ENCODE results near the gene PIP4K2A. TPM values are rescaled to one million over a fixed set of nuclear protein-coding genes. Genes with fewer than 3 reads are reported as not detected.

PIP4K2A gene
- total RNA-seq, 6 donors from 2014 or later, result 20.5 to 70.2 (median 34.4) TPM

- H3K36me3 ChIP-seq, result peaks cover 0 to 12% (median 2%) of the 10 kb centered on the region in 4 donors
- no peak overlapping the region for H3K4me3 ChIP-seq
- ATAC-seq (ENCODE audit: low FRiP score in 2 of 2), result no peak
- no peak for DNase-seq
- WGBS, 2 donors, result 90 to 95% methylated on average over 6 of the region's 6 CpGs
- no peaks in the 10 kb centered on the region for H3K4me1 ChIP-seq
- TF ChIP-seq CTCF (IDR thresholded peaks at IDR 0.05), result no peak
- TF ChIP-seq POLR2AphosphoS5 (IDR thresholded peaks at IDR 0.05), result no peak
- TF ChIP-seq EP300 (IDR thresholded peaks at IDR 0.05), result no peak
- TF ChIP-seq POLR2A (IDR thresholded peaks at IDR 0.05), result no peak
- H3K27me3 ChIP-seq, result no peaks in the 10 kb centered on the region
- H3K9me3 ChIP-seq, result no peaks in the 10 kb centered on the region
- H3K27ac ChIP-seq, result no peak overlapping the region
Observed at GRCh38 chr10:22560913-22561239, 153.5 kb downstream of the PIP4K2A start.

- WGBS, 2 donors, result 91 to 94% methylated on average over 17 of the region's 17 CpGs
- Histone ChIP-seq H3K4me3 (no peak overlapping the region), H3K27me3 (no peaks in the 10 kb centered on the region), H3K36me3 (peaks cover 0 to 12% (median 2%) of the 10 kb centered on the region in 4 donors), H3K4me1 (no peaks in the 10 kb centered on the region), H3K9me3 (no peaks in the 10 kb centered on the region), H3K27ac (no peak overlapping the region)
- no peak for ATAC-seq (ENCODE audit: low FRiP score in 2 of 2)
- no peak for DNase-seq
- TF ChIP-seq POLR2A (IDR thresholded peaks at IDR 0.05) (no peak), POLR2AphosphoS5 (IDR thresholded peaks at IDR 0.05) (no peak), CTCF (IDR thresholded peaks at IDR 0.05) (no peak), EP300 (IDR thresholded peaks at IDR 0.05) (no peak)
Observed at GRCh38 chr10:22560096-22560912, 154.1 kb downstream of the PIP4K2A start.

- Histone ChIP-seq H3K4me3 (no peak overlapping the region), H3K9me3 (no peaks in the 10 kb centered on the region), H3K4me1 (peaks cover 0 to 8% (median 0%) of the 10 kb centered on the region in 4 donors), H3K27me3 (no peaks in the 10 kb centered on the region), H3K36me3 (peaks cover 0 to 5% (median 0%) of the 10 kb centered on the region in 4 donors), H3K27ac (no peak overlapping the region)
- 66 to 70% methylated on average over 1 of the region's 1 CpG for whole genome bisulfite sequencing, 2 donors
- no peak for ATAC-seq (ENCODE audit: low FRiP score in 2 of 2)
- DNase-seq, result no peak
- TF ChIP-seq EP300 (IDR thresholded peaks at IDR 0.05) (no peak), CTCF (IDR thresholded peaks at IDR 0.05) (no peak), POLR2A (IDR thresholded peaks at IDR 0.05) (no peak), POLR2AphosphoS5 (IDR thresholded peaks at IDR 0.05) (no peak)
Observed at GRCh38 chr10:22557321-22557720, 157.1 kb downstream of the PIP4K2A start.

GRCh38 chr10:22556774-22557173 lies 157.6 kb downstream of the PIP4K2A start:
- H3K9me3 ChIP-seq, result no peaks in the 10 kb centered on the region
- TF ChIP-seq POLR2A (IDR thresholded peaks at IDR 0.05) (no peak), CTCF (IDR thresholded peaks at IDR 0.05) (no peak), POLR2AphosphoS5 (IDR thresholded peaks at IDR 0.05) (no peak), EP300 (IDR thresholded peaks at IDR 0.05) (no peak)
- H3K36me3 ChIP-seq, result peaks cover 0 to 5% (median 0%) of the 10 kb centered on the region in 4 donors
- 88 to 91% methylated on average over 6 of the region's 6 CpGs for WGBS, 2 donors
- no peak overlapping the region for H3K27ac ChIP-seq
- H3K4me1 ChIP-seq, result peaks cover 0 to 8% (median 0%) of the 10 kb centered on the region in 4 donors
- ATAC-seq (ENCODE audit: low FRiP score in 2 of 2) (no peak), DNase-seq (no peak)
- no peak overlapping the region for H3K4me3 ChIP-seq
- no peaks in the 10 kb centered on the region for H3K27me3 ChIP-seq
